Gastroesophageal sphincter (tissue), 3 donors: ENCODE measurements around the gene KIRREL2.

Experiments used
- CTCF ChIP-seq, 4 experiments: fragments of 200-600 bp in 2 of 4; fragments of 450-650 bp in 2 of 4; sonication (generic) in 1 of 4; IDR thresholded peaks; one replicate each; pipeline ENCODE4 v1.5.1; 2017 to 2019; ENCODE audit warnings: antibody characterized with exemption in 4 of 4, mild to moderate bottlenecking in 2 of 4, moderate library complexity in 2 of 4
- POLR2A ChIP-seq, 2 donors: fragments of 450-650 bp; IDR thresholded peaks; one replicate each; pipeline ENCODE4 v1.6.1; 2017; ENCODE audit warnings: antibody characterized with exemption in 2 of 2, mild to moderate bottlenecking in 2 of 2, moderate library complexity in 1 of 2

GRCh38 chr19:35848486-35848885 lies 8.2 kb upstream of the KIRREL2 start:
- TF ChIP-seq CTCF (IDR thresholded peaks at IDR 0.05) (no peak), POLR2A (IDR thresholded peaks at IDR 0.05) (no peak)
